ENCODE results near the gene ABCC1.
A peak's percentile ranks its signal among the peaks of the same experiment; 100 is the strongest.

ABCC1 gene

DNA sequence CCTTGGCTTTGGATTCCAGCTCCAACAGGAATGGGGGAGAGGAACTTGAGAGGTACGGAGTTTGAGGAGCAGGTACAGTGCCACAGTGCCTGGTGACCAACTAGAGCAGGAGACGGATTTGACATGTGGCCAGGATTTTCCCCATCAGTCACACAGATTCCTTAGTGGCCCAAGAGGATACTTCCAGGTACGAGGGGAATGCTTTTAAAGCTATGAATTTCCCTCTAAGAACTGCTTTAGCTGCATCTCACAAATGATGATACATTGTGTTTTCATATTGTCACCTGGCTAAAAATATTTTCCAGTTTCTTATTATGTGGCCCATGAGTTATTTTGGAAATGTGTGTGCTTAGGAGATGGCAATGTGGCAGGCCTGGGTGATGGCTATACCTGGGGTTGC, 175.6 kb downstream of the ABCC1 start:
- no peaks in the 10 kb centered on the region for H3K27me3 ChIP-seq (ENCODE audit: insufficient read depth, low read depth)
- H3K79me2 ChIP-seq (ENCODE audit: insufficient read depth, low read depth): no peaks in the 10 kb centered on the region
- H3K4me1 ChIP-seq (ENCODE audit: low read depth, poor library complexity, severe bottlenecking): no peaks in the 10 kb centered on the region
- no peaks in the 10 kb centered on the region; the same call in 1 of the 2 replicates for H3K36me3 ChIP-seq (ENCODE audit: insufficient read depth)
- TF ChIP-seq, protein P1, sequence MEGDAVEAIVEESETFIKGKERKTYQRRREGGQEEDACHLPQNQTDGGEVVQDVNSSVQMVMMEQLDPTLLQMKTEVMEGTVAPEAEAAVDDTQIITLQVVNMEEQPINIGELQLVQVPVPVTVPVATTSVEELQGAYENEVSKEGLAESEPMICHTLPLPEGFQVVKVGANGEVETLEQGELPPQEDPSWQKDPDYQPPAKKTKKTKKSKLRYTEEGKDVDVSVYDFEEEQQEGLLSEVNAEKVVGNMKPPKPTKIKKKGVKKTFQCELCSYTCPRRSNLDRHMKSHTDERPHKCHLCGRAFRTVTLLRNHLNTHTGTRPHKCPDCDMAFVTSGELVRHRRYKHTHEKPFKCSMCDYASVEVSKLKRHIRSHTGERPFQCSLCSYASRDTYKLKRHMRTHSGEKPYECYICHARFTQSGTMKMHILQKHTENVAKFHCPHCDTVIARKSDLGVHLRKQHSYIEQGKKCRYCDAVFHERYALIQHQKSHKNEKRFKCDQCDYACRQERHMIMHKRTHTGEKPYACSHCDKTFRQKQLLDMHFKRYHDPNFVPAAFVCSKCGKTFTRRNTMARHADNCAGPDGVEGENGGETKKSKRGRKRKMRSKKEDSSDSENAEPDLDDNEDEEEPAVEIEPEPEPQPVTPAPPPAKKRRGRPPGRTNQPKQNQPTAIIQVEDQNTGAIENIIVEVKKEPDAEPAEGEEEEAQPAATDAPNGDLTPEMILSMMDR (conservative IDR thresholded peaks at IDR 0.05; ENCODE audit: low read depth, low read length): no peak
- H3K4me2 ChIP-seq: no peak overlapping the region
- H3K27ac ChIP-seq: no peak overlapping the region
- H3K4me3 ChIP-seq (IDR thresholded peaks at IDR 0.05; ENCODE audit: insufficient read depth, low read depth, low read length): no peak overlapping the region
- no peaks in the 10 kb centered on the region for H4K20me1 ChIP-seq (ENCODE audit: insufficient read depth)
- no peak overlapping the region for H3K9ac ChIP-seq
- no peak overlapping the region for H2AFZ ChIP-seq (ENCODE audit: low read depth)

- Histone ChIP-seq H3K4me1 (ENCODE audit: low read depth, poor library complexity, severe bottlenecking) (no peaks in the 10 kb centered on the region), H3K27me3 (ENCODE audit: insufficient read depth, low read depth) (no peaks in the 10 kb centered on the region), H3K4me3 (IDR thresholded peaks at IDR 0.05; ENCODE audit: insufficient read depth, low read depth, low read length) (no peak overlapping the region), H4K20me1 (ENCODE audit: insufficient read depth) (no peaks in the 10 kb centered on the region), H3K9ac (no peak overlapping the region), H3K36me3 (ENCODE audit: insufficient read depth) (no peaks in the 10 kb centered on the region; the same call in 1 of the 2 replicates), H2AFZ (ENCODE audit: low read depth) (no peak overlapping the region), H3K79me2 (ENCODE audit: insufficient read depth, low read depth) (no peaks in the 10 kb centered on the region), H3K27ac (no peak overlapping the region), H3K4me2 (no peak overlapping the region)
- TF ChIP-seq, protein P1 (conservative IDR thresholded peaks at IDR 0.05; ENCODE audit: low read depth, low read length): no peak
Observed at GRCh38 chr16:16126896-16127295, 177.5 kb downstream of the ABCC1 start.

DNA sequence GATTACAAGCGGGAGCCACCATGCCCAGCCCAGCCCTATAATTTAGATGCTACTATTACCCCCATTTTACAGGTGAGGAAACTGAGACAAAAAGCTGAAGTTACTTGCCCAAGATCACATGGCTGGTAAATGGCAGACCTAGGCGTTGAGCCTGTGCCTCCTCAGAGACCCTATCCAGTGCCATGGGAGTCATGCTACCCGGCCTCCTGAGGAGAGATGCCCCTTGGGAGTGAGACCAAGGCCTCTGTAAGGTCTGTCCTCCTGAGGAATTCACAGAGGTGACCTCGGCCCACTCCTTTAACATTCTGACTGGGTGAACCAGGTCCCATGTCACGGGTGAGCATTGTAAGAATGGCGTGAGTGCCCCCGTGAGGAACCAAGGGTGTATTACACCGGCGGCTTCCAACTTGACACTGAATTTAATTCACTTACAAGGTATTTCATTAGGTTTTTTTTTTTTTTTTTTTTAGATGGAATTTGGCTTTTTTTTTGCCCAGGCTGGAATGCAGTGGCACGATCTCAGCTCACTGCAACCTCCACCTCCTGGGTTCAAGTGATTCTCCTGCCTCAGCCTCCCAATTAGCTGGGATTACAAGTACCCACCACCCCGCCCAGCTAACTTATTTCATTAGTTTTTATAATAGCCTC, 178.2 kb downstream of the ABCC1 start:
- no peaks in the 10 kb centered on the region for H4K20me1 ChIP-seq (ENCODE audit: insufficient read depth)
- H3K27me3 ChIP-seq (ENCODE audit: insufficient read depth, low read depth): no peaks in the 10 kb centered on the region
- H3K4me1 ChIP-seq (ENCODE audit: low read depth, poor library complexity, severe bottlenecking): no peaks in the 10 kb centered on the region
- H3K27ac ChIP-seq: no peak overlapping the region
- H3K9ac ChIP-seq: no peak overlapping the region
- TF ChIP-seq, protein P1 (conservative IDR thresholded peaks at IDR 0.05; ENCODE audit: low read depth, low read length): peak; percentile 92
- H3K4me2 ChIP-seq: no peak overlapping the region
- no peak overlapping the region for H2AFZ ChIP-seq (ENCODE audit: low read depth)
- H3K36me3 ChIP-seq (ENCODE audit: insufficient read depth): no peaks in the 10 kb centered on the region
- H3K4me3 ChIP-seq (IDR thresholded peaks at IDR 0.05; ENCODE audit: insufficient read depth, low read depth, low read length): no peak overlapping the region
- no peaks in the 10 kb centered on the region for H3K79me2 ChIP-seq (ENCODE audit: insufficient read depth, low read depth)

GRCh38 chr16:16131204-16131603, 181.8 kb downstream of the ABCC1 start:
- Histone ChIP-seq H3K27me3 (ENCODE audit: insufficient read depth, low read depth) (no peaks in the 10 kb centered on the region), H3K4me3 (IDR thresholded peaks at IDR 0.05; ENCODE audit: insufficient read depth, low read depth, low read length) (no peak overlapping the region), H4K20me1 (ENCODE audit: insufficient read depth) (no peaks in the 10 kb centered on the region), H3K79me2 (ENCODE audit: insufficient read depth, low read depth) (no peaks in the 10 kb centered on the region), H3K9ac (no peak overlapping the region), H2AFZ (ENCODE audit: low read depth) (no peak overlapping the region), H3K4me1 (ENCODE audit: low read depth, poor library complexity, severe bottlenecking) (no peaks in the 10 kb centered on the region), H3K27ac (no peak overlapping the region), H3K36me3 (ENCODE audit: insufficient read depth) (peaks cover 8% of the 10 kb centered on the region; the same call in 1 of the 2 replicates), H3K4me2 (no peak overlapping the region)
- TF ChIP-seq, protein P1 (conservative IDR thresholded peaks at IDR 0.05; ENCODE audit: low read depth, low read length): no peak
